ENCODE data around the gene RUNX1.
"Not testable (repeated sequence)": the region's sequence is repeated elsewhere in the genome, so short reads cannot be mapped to it uniquely, and the experiment has no call there.

Gene RUNX1

GRCh38 chr21:34968414-34969333, 80.4 kb downstream of the RUNX1 start:
- peak; percentile 71 to 75 for DNase-seq

GRCh38 chr21:34967509-34968289, 81.4 kb downstream of the RUNX1 start:
- peak; percentile 83 to 84 for DNase-seq

GRCh38 chr21:34966881-34967280, 82.2 kb downstream of the RUNX1 start:
- DNase-seq, result not testable (repeated sequence)

GRCh38 chr21:34965200-34966174, 83.6 kb downstream of the RUNX1 start:
- DNase-seq, result peak; percentile 64 to 66

- peak in 1 of 2 donors; percentile 30 for DNase-seq
These were observed 86.4 kb downstream of the RUNX1 start for GRCh38 chr21:34962586-34963222.

- DNase-seq, result no peak
These were observed 87.0 kb downstream of the RUNX1 start for GRCh38 chr21:34962136-34962535.

- DNase-seq, result no peak
These were observed 88.4 kb downstream of the RUNX1 start for GRCh38 chr21:34960687-34961086.

GRCh38 chr21:34959607-34960006, 89.5 kb downstream of the RUNX1 start:
- DNase-seq, result no peak

- DNase-seq, result no peak
These were observed 91.1 kb downstream of the RUNX1 start for GRCh38 chr21:34958040-34958439.

GRCh38 chr21:34956416-34957316, 92.4 kb downstream of the RUNX1 start:
- DNase-seq, result peak in 1 of 2 donors; percentile 29

GRCh38 chr21:34953950-34954349, 95.2 kb downstream of the RUNX1 start:
- DNase-seq, result no peak

GRCh38 chr21:34952701-34953100, 96.4 kb downstream of the RUNX1 start:
- DNase-seq, result no peak

GRCh38 chr21:34951868-34952267, 97.2 kb downstream of the RUNX1 start:
- not testable (repeated sequence) for DNase-seq

- DNase-seq, result no peak
These were observed 98.1 kb downstream of the RUNX1 start for GRCh38 chr21:34950980-34951379.

GRCh38 chr21:34949499-34949898, 99.6 kb downstream of the RUNX1 start:
- DNase-seq, result peak in 1 of 2 donors; percentile 42

GRCh38 chr21:34949030-34949429, 100.1 kb downstream of the RUNX1 start:
- no peak for DNase-seq

- no peak for DNase-seq
These were observed 100.9 kb downstream of the RUNX1 start for GRCh38 chr21:34948157-34948556.

GRCh38 chr21:34946916-34947534, 102.1 kb downstream of the RUNX1 start:
- no peak for DNase-seq

- peak; percentile 37 to 51 for DNase-seq
These were observed 102.7 kb downstream of the RUNX1 start for GRCh38 chr21:34946385-34946840.

- DNase-seq, result no peak
These were observed 103.8 kb downstream of the RUNX1 start for GRCh38 chr21:34945288-34945687.
